Measurements from ENCODE around the gene TPBG.

Gene TPBG

GRCh38 chr6:82415820-82416219 lies 52.2 kb downstream of the TPBG start:
- Histone ChIP-seq H3K9me3 (replicated peaks; ENCODE audit: low read length) (no peaks in the 10 kb centered on the region), H3K4me1 (ENCODE audit: control insufficient read depth, insufficient read depth, low read length) (no peaks in the 10 kb centered on the region), H3K36me3 (ENCODE audit: insufficient read depth, low read length) (no peaks in the 10 kb centered on the region), H3K4me3 (ENCODE audit: low read length) (no peak overlapping the region), H3K9ac (ENCODE audit: low read depth, low read length) (no peak overlapping the region), H3K4me2 (ENCODE audit: low read length) (no peak overlapping the region), H3K27me3 (ENCODE audit: control insufficient read depth, insufficient read depth, low read length) (no peaks in the 10 kb centered on the region)

GRCh38 chr6:82416346-82416745 lies 52.7 kb downstream of the TPBG start:
- Histone ChIP-seq H3K9me3 (replicated peaks; ENCODE audit: low read length) (no peaks in the 10 kb centered on the region), H3K27me3 (ENCODE audit: control insufficient read depth, insufficient read depth, low read length) (no peaks in the 10 kb centered on the region), H3K9ac (ENCODE audit: low read depth, low read length) (no peak overlapping the region), H3K4me1 (ENCODE audit: control insufficient read depth, insufficient read depth, low read length) (no peaks in the 10 kb centered on the region), H3K4me2 (ENCODE audit: low read length) (no peak overlapping the region), H3K4me3 (ENCODE audit: low read length) (no peak overlapping the region), H3K36me3 (ENCODE audit: insufficient read depth, low read length) (no peaks in the 10 kb centered on the region)

All from skeletal muscle satellite cell (primary cell).